KOPT-K1 (cell line): Measurements from ENCODE around the gene SRRM3.
"Not testable (repeated sequence)": the region's sequence is repeated elsewhere in the genome, so short reads cannot be mapped to it uniquely, and the experiment has no call there.

Experiments used
- H3K27ac ChIP-seq: fragments of 200-600 bp; sonication (generic); 2 replicates; pipeline ENCODE4 v1.5.1; 2016; ENCODE audit warnings: antibody characterized with exemption, mild to moderate bottlenecking, low read depth, low read length; ENCODE audit not compliant: poor library complexity, severe bottlenecking
- H3K36me3 ChIP-seq: fragments of 200-600 bp; sonication (generic); 2 replicates; pipeline ENCODE4 v1.5.1; 2017; ENCODE audit warnings: antibody characterized with exemption, mild to moderate bottlenecking, low read length, moderate library complexity; ENCODE audit not compliant: insufficient read depth
- H3K9me3 ChIP-seq: fragments of 200-600 bp; sonication (generic); 2 replicates; pipeline ENCODE4 v1.5.1; 2017; ENCODE audit warnings: antibody characterized with exemption, low read length, mild to moderate bottlenecking; ENCODE audit not compliant: insufficient read depth, poor library complexity, severe bottlenecking

SRRM3 gene

GRCh38 chr7:76216381-76217082, 14.8 kb downstream of the SRRM3 start:
- no peak overlapping the region for H3K27ac ChIP-seq
- H3K36me3 ChIP-seq = no peaks in the 10 kb centered on the region
- no peaks in the 10 kb centered on the region for H3K9me3 ChIP-seq

- Histone ChIP-seq H3K9me3 (no peaks in the 10 kb centered on the region), H3K36me3 (no peaks in the 10 kb centered on the region), H3K27ac (no peak overlapping the region)
Measured at GRCh38 chr7:76217942-76218566, 16.4 kb downstream of the SRRM3 start.

- H3K27ac ChIP-seq = no peak overlapping the region
- no peaks in the 10 kb centered on the region for H3K36me3 ChIP-seq
- no peaks in the 10 kb centered on the region for H3K9me3 ChIP-seq
Measured at GRCh38 chr7:76220185-76221057, 18.7 kb downstream of the SRRM3 start.

GRCh38 chr7:76222333-76222732, 20.6 kb downstream of the SRRM3 start:
- H3K9me3 ChIP-seq = no peaks in the 10 kb centered on the region

GRCh38 chr7:76222839-76223238, 21.1 kb downstream of the SRRM3 start:
- H3K27ac ChIP-seq = no peak overlapping the region
- H3K9me3 ChIP-seq = no peaks in the 10 kb centered on the region
- H3K36me3 ChIP-seq = no peaks in the 10 kb centered on the region

More at GRCh38 chr7:76222333-76222732, 20.6 kb downstream of the SRRM3 start:
- Histone ChIP-seq H3K36me3 (no peaks in the 10 kb centered on the region), H3K27ac (no peak overlapping the region)

- no peaks in the 10 kb centered on the region for H3K9me3 ChIP-seq
- H3K36me3 ChIP-seq = no peaks in the 10 kb centered on the region
Measured at GRCh38 chr7:76223286-76223972, 21.7 kb downstream of the SRRM3 start.

GRCh38 chr7:76224695-76225094, 23.0 kb downstream of the SRRM3 start:
- no peaks in the 10 kb centered on the region for H3K36me3 ChIP-seq
- H3K9me3 ChIP-seq = no peaks in the 10 kb centered on the region
- H3K27ac ChIP-seq = no peak overlapping the region

More at GRCh38 chr7:76223286-76223972, 21.7 kb downstream of the SRRM3 start:
- no peak overlapping the region for H3K27ac ChIP-seq

GRCh38 chr7:76225379-76225778, 23.7 kb downstream of the SRRM3 start:
- Histone ChIP-seq H3K9me3 (no peaks in the 10 kb centered on the region), H3K36me3 (no peaks in the 10 kb centered on the region), H3K27ac (no peak overlapping the region)

- no peak overlapping the region for H3K27ac ChIP-seq
- no peaks in the 10 kb centered on the region for H3K9me3 ChIP-seq
- H3K36me3 ChIP-seq = no peaks in the 10 kb centered on the region
Measured at GRCh38 chr7:76225951-76226350, 24.3 kb downstream of the SRRM3 start.

GRCh38 chr7:76226878-76227423, 25.3 kb downstream of the SRRM3 start:
- H3K9me3 ChIP-seq, H3K27ac ChIP-seq, H3K36me3 ChIP-seq: not testable (repeated sequence)

- H3K36me3 ChIP-seq = no peaks in the 10 kb centered on the region
- no peak overlapping the region for H3K27ac ChIP-seq
- H3K9me3 ChIP-seq = no peaks in the 10 kb centered on the region
Measured at GRCh38 chr7:76230214-76230613, 28.5 kb downstream of the SRRM3 start.

- H3K36me3 ChIP-seq = no peaks in the 10 kb centered on the region
- H3K9me3 ChIP-seq = no peaks in the 10 kb centered on the region
- H3K27ac ChIP-seq = no peak overlapping the region
Measured at GRCh38 chr7:76231071-76231470, 29.4 kb downstream of the SRRM3 start.

GRCh38 chr7:76231583-76231982, 29.9 kb downstream of the SRRM3 start:
- Histone ChIP-seq H3K9me3 (no peaks in the 10 kb centered on the region), H3K27ac (no peak overlapping the region), H3K36me3 (no peaks in the 10 kb centered on the region)

- no peak overlapping the region for H3K27ac ChIP-seq
- no peaks in the 10 kb centered on the region for H3K36me3 ChIP-seq
- H3K9me3 ChIP-seq = no peaks in the 10 kb centered on the region
Measured at GRCh38 chr7:76232698-76233097, 31.0 kb downstream of the SRRM3 start.
